GM12875 (cell line): ENCODE measurements around the gene CACNA1C.

Source experiments
- H3K4me3 ChIP-seq: one replicate; pipeline ENCODE4 v1.5.1; 2011; ENCODE audit warnings: low read depth, low read length, control low read depth
- CTCF ChIP-seq: IDR thresholded peaks from 2 replicates; pipeline ENCODE4 v1.5.1; 2011; ENCODE audit warnings: low read depth, mild to moderate bottlenecking, control low read depth, inconsistent platforms, low read length, moderate library complexity, borderline replicate concordance; ENCODE audit not compliant: insufficient read depth

Gene CACNA1C

GRCh38 chr12:2191534-2192153 lies 138.9 kb downstream of the CACNA1C start:
- no peak for TF ChIP-seq CTCF
- H3K4me3 ChIP-seq, result no peak overlapping the region

DNA sequence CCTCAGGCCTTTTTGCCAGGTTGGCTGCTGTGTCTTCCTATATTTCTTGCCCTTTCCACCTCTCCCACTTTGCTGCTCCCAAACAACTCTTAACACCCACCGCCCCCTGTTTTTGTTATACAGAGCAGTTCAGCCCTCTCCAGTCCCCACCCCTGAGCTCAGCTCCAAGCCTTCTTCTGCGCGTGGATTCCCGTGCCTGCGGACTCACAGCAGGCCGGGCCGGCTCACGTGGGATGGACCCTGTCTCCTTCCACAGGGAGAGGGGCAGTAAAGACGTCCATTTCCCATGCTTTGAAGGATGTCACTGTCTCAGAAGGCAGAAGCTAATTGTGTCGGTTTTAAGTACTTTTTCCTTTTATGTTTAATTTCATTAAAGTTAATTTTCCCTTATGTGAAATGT lies 139.4 kb downstream of the CACNA1C start:
- no peak overlapping the region for H3K4me3 ChIP-seq
- no peak for TF ChIP-seq CTCF

GRCh38 chr12:2194060-2194459 lies 141.3 kb downstream of the CACNA1C start:
- no peak for TF ChIP-seq CTCF
- no peak overlapping the region for H3K4me3 ChIP-seq

DNA sequence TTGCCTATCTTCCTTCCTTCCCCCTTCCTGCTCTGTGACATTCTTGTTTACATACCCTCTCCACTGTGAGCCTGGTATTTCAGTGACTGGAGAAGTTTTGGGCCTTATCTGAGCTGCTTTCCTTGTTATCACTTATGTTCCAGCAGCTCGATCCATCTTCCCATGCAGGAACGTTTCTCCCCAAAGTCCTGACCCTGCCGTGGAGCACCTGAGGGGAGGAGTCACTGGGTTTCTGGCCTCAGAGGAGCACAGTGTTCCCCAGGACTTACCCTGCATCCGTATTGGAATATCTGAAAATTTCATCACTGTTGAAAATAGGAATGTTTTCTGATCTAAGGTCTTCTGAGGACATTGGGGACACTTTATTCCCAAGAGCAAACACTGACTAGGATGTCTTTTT lies 141.8 kb downstream of the CACNA1C start:
- H3K4me3 ChIP-seq, result no peak overlapping the region
- TF ChIP-seq CTCF, result no peak

- H3K4me3 ChIP-seq, result no peak overlapping the region
- no peak for TF ChIP-seq CTCF
Measured at GRCh38 chr12:2195085-2195484, 142.3 kb downstream of the CACNA1C start.

- no peak overlapping the region for H3K4me3 ChIP-seq
- TF ChIP-seq CTCF, result no peak
Measured at GRCh38 chr12:2198005-2198501, 145.3 kb downstream of the CACNA1C start.

DNA sequence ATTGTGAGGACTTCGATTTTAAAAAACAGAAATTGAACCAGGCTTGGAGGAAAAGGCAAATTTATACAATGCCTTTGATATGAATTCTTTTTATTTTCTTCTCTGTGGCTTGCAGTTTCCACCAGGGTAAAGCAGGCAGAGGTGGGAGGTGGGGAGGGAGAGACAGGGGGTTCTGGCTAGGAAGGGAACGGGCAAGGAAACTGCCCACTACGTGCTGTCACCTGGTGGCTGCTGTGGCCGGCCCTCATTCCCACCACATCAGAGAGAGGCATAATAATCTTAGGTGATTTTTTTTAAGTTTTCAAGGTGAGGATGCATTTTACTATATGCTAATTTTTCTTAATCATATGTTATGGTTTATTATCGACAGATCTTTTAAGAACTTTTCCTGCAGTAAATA lies 145.8 kb downstream of the CACNA1C start:
- no peak overlapping the region for H3K4me3 ChIP-seq
- TF ChIP-seq CTCF, result no peak
